Hepatocyte (in vitro differentiated cells): ENCODE measurements around the gene BACH2.

Source experiments
- EZH2 ChIP-seq: fragments of 200-600 bp; sonication (generic); IDR thresholded peaks from 2 replicates; pipeline ENCODE4 v1.6.1; 2016; ENCODE audit warnings: antibody characterized with exemption, mild to moderate bottlenecking, borderline replicate concordance
- TF ChIP-seq, protein P1 (sequence below): fragments of 200-600 bp; sonication (generic); IDR thresholded peaks from 2 replicates; pipeline ENCODE4 v1.5.1; 2016; ENCODE audit warnings: antibody characterized with exemption, mild to moderate bottlenecking; ENCODE audit not compliant: poor library complexity

- TF ChIP-seq, protein P1, sequence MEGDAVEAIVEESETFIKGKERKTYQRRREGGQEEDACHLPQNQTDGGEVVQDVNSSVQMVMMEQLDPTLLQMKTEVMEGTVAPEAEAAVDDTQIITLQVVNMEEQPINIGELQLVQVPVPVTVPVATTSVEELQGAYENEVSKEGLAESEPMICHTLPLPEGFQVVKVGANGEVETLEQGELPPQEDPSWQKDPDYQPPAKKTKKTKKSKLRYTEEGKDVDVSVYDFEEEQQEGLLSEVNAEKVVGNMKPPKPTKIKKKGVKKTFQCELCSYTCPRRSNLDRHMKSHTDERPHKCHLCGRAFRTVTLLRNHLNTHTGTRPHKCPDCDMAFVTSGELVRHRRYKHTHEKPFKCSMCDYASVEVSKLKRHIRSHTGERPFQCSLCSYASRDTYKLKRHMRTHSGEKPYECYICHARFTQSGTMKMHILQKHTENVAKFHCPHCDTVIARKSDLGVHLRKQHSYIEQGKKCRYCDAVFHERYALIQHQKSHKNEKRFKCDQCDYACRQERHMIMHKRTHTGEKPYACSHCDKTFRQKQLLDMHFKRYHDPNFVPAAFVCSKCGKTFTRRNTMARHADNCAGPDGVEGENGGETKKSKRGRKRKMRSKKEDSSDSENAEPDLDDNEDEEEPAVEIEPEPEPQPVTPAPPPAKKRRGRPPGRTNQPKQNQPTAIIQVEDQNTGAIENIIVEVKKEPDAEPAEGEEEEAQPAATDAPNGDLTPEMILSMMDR = no peak
- TF ChIP-seq EZH2 = no peak
Observed at GRCh38 chr6:89952105-89952671, 344.5 kb downstream of the BACH2 start.
